Astrocyte (in vitro differentiated cells and primary cell): ENCODE results near the gene HTR7. TPM values are rescaled to one million over a fixed set of nuclear protein-coding genes. Genes with fewer than 3 reads are reported as not detected.
A peak's percentile ranks its signal among the peaks of the same experiment; 100 is the strongest.

ENCODE experiments used
- DNase-seq: peaks from one replicate; pipeline ENCODE4 v3.0.0-alpha.2; 2010; ENCODE audit warnings: low read depth
- FAIRE-seq: peaks from 2 replicates; lab custom pipeline; 2011; peaks lifted over from hg19 to GRCh38; lab: Jason Lieb, UNC
- H2AFZ ChIP-seq: 2 replicates; pipeline ENCODE4 v1.6.0; 2012; ENCODE audit warnings: low read depth, low read length, inconsistent platforms
- H3K27ac ChIP-seq: 2 replicates; pipeline ENCODE4 v1.5.1; 2011; ENCODE audit warnings: low read depth, low read length, inconsistent platforms
- H3K27me3 ChIP-seq: 2 replicates; pipeline ENCODE4 v1.6.0; 2011; ENCODE audit warnings: low read length, inconsistent platforms; ENCODE audit not compliant: insufficient read depth
- H3K36me3 ChIP-seq: 2 replicates; pipeline ENCODE4 v1.5.1; 2011; ENCODE audit warnings: low read length, inconsistent platforms; ENCODE audit not compliant: insufficient read depth
- H3K4me1 ChIP-seq: 2 replicates; pipeline ENCODE4 v1.5.1; 2011; ENCODE audit warnings: low read length, inconsistent platforms; ENCODE audit not compliant: insufficient read depth
- H3K4me2 ChIP-seq: 2 replicates; pipeline ENCODE4 v1.6.0; 2012; ENCODE audit warnings: low read length, inconsistent platforms
- H3K4me3 ChIP-seq: 2 replicates; pipeline ENCODE4 v1.5.1; 2011; ENCODE audit warnings: low read depth, mild to moderate bottlenecking, low read length, inconsistent platforms; ENCODE audit not compliant: insufficient read depth
- H3K79me2 ChIP-seq: 2 replicates; pipeline ENCODE4 v1.6.0; 2012; ENCODE audit warnings: mild to moderate bottlenecking, low read length, inconsistent platforms; ENCODE audit not compliant: insufficient read depth
- H3K9ac ChIP-seq: 2 replicates; pipeline ENCODE4 v1.6.0; 2012; ENCODE audit warnings: mild to moderate bottlenecking, low read length, inconsistent platforms
- H3K9me3 ChIP-seq: 2 replicates; pipeline ENCODE4 v1.5.1; 2012; ENCODE audit warnings: low read depth, mild to moderate bottlenecking, low read length, inconsistent platforms; ENCODE audit not compliant: insufficient read depth
- H4K20me1 ChIP-seq: 2 replicates; pipeline ENCODE4 v1.6.0; 2012; ENCODE audit warnings: low read length, inconsistent platforms; ENCODE audit not compliant: insufficient read depth
- H3K27ac Mint-ChIP-seq: one replicate; pipeline ENCODE4 v1.8.0; 2021; ENCODE audit warnings: mild to moderate bottlenecking, mixed read lengths; ENCODE audit not compliant: unreplicated experiment
- H3K27me3 Mint-ChIP-seq: one replicate; pipeline ENCODE4 v1.8.0; 2021; ENCODE audit warnings: low read depth, mixed read lengths; ENCODE audit not compliant: unreplicated experiment
- H3K36me3 Mint-ChIP-seq: one replicate; pipeline ENCODE4 v1.8.0; 2021; ENCODE audit warnings: low read depth, mixed read lengths; ENCODE audit not compliant: unreplicated experiment
- H3K4me1 Mint-ChIP-seq: one replicate; pipeline ENCODE4 v1.8.0; 2021; ENCODE audit warnings: low read depth, mixed read lengths; ENCODE audit not compliant: unreplicated experiment
- H3K4me3 Mint-ChIP-seq: one replicate; pipeline ENCODE4 v1.8.0; 2021; ENCODE audit warnings: mild to moderate bottlenecking, moderate library complexity, mixed read lengths; ENCODE audit not compliant: unreplicated experiment
- H3K9me3 Mint-ChIP-seq: one replicate; pipeline ENCODE4 v1.8.0; 2021; ENCODE audit warnings: mild to moderate bottlenecking, mixed read lengths; ENCODE audit not compliant: unreplicated experiment
- EZH2 ChIP-seq: IDR thresholded peaks from 2 replicates; pipeline ENCODE4 v1.6.1; 2012; ENCODE audit warnings: mild to moderate bottlenecking, low read length, inconsistent platforms; ENCODE audit not compliant: insufficient read depth
- total RNA-seq: library from RNA; stranded (reverse); gene quantifications from 2 replicates; pipeline ENCODE4 v1.2.1, GENCODE V29; 2021
- TF ChIP-seq, protein P1 (sequence below): IDR thresholded peaks from 2 replicates; pipeline ENCODE4 v1.5.1; 2011; ENCODE audit warnings: low read depth, mild to moderate bottlenecking, inconsistent platforms, low read length, moderate library complexity; ENCODE audit not compliant: insufficient read depth

HTR7 gene
- total RNA-seq, 1 donor from 2014 or later: 0.89 TPM

DNA sequence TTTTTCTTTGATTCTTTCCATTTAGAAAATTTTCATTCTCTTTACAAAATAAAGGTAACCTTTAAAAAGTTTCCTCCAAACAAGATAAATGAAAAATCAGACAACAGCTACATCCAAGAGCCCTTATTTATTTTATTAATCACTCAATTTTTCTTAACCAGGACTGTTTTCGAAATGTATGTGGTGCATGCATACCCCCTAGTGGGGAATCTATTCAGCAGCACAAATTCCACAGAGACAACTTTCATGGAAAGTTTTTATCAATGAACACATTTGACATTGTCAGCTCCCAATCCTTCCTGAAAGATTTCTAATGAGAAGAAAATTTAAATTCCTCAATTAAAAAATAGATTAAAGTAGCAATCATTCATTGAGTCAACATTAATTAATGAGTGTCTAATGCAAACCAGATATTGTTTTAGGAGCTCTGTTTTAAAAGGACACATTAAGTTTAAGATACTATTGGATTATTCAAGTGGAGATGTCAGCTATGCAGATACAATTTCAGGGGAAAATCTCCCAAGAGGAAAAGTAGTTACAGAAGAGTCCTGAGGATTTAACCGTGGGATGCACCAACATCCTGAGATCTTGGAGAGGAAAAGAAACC lies 5.2 kb upstream of the HTR7 start:
- Histone ChIP-seq H3K36me3 (no peaks in the 10 kb centered on the region), H3K9ac (no peak overlapping the region), H3K4me2 (no peak overlapping the region), H3K4me1 (peaks cover 14% of the 10 kb centered on the region), H3K27me3 (peaks cover 8% of the 10 kb centered on the region), H4K20me1 (no peaks in the 10 kb centered on the region), H3K27ac (no peak overlapping the region), H3K9me3 (no peaks in the 10 kb centered on the region), H2AFZ (no peak overlapping the region), H3K4me3 (no peak overlapping the region), H3K79me2 (no peaks in the 10 kb centered on the region)
- H3K4me3 Mint-ChIP-seq: no peak overlapping the region
- no peaks in the 10 kb centered on the region for H3K9me3 Mint-ChIP-seq
- peaks cover 12% of the 10 kb centered on the region for H3K4me1 Mint-ChIP-seq
- DNase-seq: no peak
- peaks cover 6% of the 10 kb centered on the region for H3K27me3 Mint-ChIP-seq
- no peaks in the 10 kb centered on the region for H3K36me3 Mint-ChIP-seq
- H3K27ac Mint-ChIP-seq: no peak overlapping the region
- no peak for FAIRE-seq
- TF ChIP-seq EZH2: no peak
- TF ChIP-seq, protein P1, sequence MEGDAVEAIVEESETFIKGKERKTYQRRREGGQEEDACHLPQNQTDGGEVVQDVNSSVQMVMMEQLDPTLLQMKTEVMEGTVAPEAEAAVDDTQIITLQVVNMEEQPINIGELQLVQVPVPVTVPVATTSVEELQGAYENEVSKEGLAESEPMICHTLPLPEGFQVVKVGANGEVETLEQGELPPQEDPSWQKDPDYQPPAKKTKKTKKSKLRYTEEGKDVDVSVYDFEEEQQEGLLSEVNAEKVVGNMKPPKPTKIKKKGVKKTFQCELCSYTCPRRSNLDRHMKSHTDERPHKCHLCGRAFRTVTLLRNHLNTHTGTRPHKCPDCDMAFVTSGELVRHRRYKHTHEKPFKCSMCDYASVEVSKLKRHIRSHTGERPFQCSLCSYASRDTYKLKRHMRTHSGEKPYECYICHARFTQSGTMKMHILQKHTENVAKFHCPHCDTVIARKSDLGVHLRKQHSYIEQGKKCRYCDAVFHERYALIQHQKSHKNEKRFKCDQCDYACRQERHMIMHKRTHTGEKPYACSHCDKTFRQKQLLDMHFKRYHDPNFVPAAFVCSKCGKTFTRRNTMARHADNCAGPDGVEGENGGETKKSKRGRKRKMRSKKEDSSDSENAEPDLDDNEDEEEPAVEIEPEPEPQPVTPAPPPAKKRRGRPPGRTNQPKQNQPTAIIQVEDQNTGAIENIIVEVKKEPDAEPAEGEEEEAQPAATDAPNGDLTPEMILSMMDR: peak; percentile 91

DNA sequence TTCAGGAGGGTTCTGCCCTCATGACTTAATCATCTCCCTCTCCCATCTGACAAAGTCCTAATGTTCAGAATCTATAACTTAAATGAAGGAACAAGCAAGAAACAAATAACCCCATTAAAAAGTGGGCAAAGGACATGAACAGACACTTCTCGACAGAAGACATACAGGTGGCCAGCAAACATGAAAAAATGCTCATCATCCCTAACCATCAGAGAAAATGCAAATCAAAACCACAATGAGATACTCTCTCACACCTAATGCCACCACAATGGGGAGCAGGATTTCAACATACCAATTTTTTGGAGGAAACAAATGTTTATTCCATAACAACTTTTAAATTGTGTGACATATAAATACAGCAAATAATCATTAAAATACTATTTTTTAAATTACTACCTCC lies 3.0 kb upstream of the HTR7 start:
- TF ChIP-seq EZH2: no peak
- TF ChIP-seq, protein P1: no peak
- H3K9me3 ChIP-seq: no peaks in the 10 kb centered on the region
- no peak for FAIRE-seq
- no peaks in the 10 kb centered on the region for H3K79me2 ChIP-seq
- peaks cover 12% of the 10 kb centered on the region for H3K4me1 Mint-ChIP-seq
- H3K36me3 Mint-ChIP-seq: no peaks in the 10 kb centered on the region
- no peak overlapping the region for H3K27ac ChIP-seq
- no peak overlapping the region for H3K4me3 Mint-ChIP-seq
- H3K4me1 ChIP-seq: peaks cover 20% of the 10 kb centered on the region
- no peak overlapping the region for H3K27ac Mint-ChIP-seq
- H2AFZ ChIP-seq: no peak overlapping the region
- peaks cover 4% of the 10 kb centered on the region for H3K9me3 Mint-ChIP-seq
- peaks cover 17% of the 10 kb centered on the region for H3K27me3 Mint-ChIP-seq
- no peaks in the 10 kb centered on the region for H3K36me3 ChIP-seq
- H3K4me2 ChIP-seq: no peak overlapping the region
- no peak overlapping the region for H3K4me3 ChIP-seq
- no peaks in the 10 kb centered on the region for H3K27me3 ChIP-seq
- H4K20me1 ChIP-seq: no peaks in the 10 kb centered on the region
- no peak for DNase-seq
- H3K9ac ChIP-seq: no peak overlapping the region

DNA sequence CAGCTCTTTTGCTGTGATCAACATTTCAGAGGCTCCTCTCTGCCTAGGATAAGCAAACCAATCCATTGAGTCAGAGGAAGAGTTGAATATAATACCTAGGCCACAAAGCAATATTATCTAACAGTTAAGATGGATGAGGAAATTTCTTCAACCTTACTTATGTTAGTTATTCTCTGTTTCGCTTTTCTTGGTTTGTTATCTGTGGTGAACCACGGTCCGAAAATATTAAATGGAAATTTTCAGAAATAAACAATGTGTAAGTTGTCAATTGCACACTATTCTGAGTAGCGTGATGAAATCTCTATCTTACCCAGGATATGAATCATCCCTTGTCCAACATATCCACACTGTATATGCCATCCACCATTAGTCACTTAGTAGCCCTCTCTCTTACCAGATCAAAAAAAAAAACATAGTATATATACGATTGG lies 1.5 kb upstream of the HTR7 start:
- H3K27ac Mint-ChIP-seq: peak overlapping the region; percentile 49
- no peak overlapping the region for H3K4me3 ChIP-seq
- H3K9ac ChIP-seq: peak overlapping the region; percentile 77
- no peaks in the 10 kb centered on the region for H3K36me3 Mint-ChIP-seq
- peaks cover 24% of the 10 kb centered on the region for H3K27me3 Mint-ChIP-seq
- H3K27ac ChIP-seq: peak overlapping the region; percentile 46
- no peaks in the 10 kb centered on the region for H3K27me3 ChIP-seq
- H2AFZ ChIP-seq: no peak overlapping the region
- peak; percentile 84 for DNase-seq
- H4K20me1 ChIP-seq: no peaks in the 10 kb centered on the region
- H3K36me3 ChIP-seq: no peaks in the 10 kb centered on the region
- peaks cover 12% of the 10 kb centered on the region for H3K4me1 Mint-ChIP-seq
- peak overlapping the region; percentile 91 for H3K4me2 ChIP-seq
- peaks cover 20% of the 10 kb centered on the region for H3K4me1 ChIP-seq
- peak; percentile 75 for FAIRE-seq
- peaks cover 2% of the 10 kb centered on the region for H3K79me2 ChIP-seq
- no peak for TF ChIP-seq EZH2
- TF ChIP-seq, protein P1: no peak
- no peak overlapping the region for H3K4me3 Mint-ChIP-seq
- H3K9me3 Mint-ChIP-seq: peaks cover 4% of the 10 kb centered on the region
- H3K9me3 ChIP-seq: no peaks in the 10 kb centered on the region
